HG03558 (cell line): ENCODE measurements around the gene SLC31A1.

Source experiments
- ATAC-seq: cut with Tn5 transposase; IDR thresholded peaks from one replicate; pipeline ENCODE4 v1.9.1; 2021; ENCODE audit warnings: moderate number of reproducible peaks; ENCODE audit not compliant: unreplicated experiment; ENCODE audit errors: extremely low read depth

SLC31A1 gene

GRCh38 chr9:113299800-113300292, 78.5 kb downstream of the SLC31A1 start:
- no peak for ATAC-seq

DNA sequence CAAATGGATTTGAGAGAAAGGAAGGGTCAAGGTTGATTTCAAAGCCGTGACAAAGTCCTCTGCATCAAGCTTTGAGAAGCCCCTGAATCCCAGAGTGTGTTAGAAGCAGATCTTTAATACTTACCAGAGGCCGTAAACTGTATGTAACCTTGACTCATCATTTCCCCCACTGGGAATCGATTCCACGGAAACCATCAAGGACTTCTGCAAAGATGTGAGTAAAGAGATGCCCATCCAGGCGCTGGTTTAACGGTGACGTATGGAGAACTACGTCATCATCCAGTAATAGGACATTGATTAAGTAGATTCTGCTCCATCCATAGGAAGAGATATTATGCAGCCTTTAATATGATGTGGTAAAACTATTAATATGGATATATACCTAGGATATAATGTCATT, 80.2 kb downstream of the SLC31A1 start:
- ATAC-seq = no peak

- no peak for ATAC-seq
Measured at GRCh38 chr9:113302792-113303418, 81.6 kb downstream of the SLC31A1 start, which contains the start of gene RNF183. TSS of gene RNF183 (minus strand) at chr9:113303376. CDS start at chr9:113298184, 5,192 bp downstream.

DNA sequence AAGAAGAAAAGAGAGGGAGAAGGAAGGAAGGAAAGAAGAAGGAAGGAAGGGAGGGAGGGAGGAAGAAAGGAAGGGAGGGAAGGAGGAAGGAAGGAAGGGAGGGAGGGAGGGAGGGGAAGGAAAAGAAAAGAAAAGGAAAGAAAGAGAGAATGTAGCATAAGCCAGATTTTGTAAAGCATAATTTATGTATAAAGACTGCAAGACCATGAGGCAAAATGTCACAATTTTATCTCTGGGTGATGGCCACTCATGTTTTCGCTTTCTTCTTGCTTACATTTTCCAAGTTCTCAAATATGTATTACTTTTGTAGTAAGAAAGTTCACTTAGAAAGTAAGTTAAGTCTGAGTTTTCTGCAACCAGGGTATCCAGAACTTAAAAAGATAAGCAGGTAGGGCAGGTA, 85.2 kb downstream of the SLC31A1 start:
- no peak for ATAC-seq

DNA sequence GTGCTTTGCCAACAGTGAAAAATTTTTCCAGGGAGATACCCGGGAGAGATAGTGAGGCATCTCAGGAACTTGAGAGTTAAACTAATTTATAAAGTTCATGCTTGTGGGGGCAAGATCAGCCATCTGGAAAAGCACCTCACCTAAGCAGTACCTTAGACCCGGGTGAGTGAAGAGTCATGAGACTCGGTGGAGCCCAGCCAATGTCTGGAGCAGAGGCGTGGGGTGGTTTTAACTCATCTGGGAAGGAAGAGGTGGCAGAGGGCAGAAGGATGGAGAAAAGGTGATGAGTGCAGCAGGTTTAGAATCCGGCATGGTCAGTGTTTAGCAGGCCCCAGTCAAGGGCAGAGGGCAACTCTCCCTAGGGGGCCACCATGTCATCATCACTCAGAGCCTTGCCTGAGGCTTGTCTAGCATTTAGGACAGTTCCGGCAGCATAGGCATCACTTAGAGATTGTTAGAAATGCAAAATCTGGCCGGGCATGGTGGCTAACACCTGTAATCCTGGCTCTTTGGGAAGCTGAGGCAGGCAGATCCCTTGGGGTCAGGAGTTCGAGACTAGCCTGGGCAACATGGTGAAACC, 86.1 kb downstream of the SLC31A1 start:
- ATAC-seq = no peak

DNA sequence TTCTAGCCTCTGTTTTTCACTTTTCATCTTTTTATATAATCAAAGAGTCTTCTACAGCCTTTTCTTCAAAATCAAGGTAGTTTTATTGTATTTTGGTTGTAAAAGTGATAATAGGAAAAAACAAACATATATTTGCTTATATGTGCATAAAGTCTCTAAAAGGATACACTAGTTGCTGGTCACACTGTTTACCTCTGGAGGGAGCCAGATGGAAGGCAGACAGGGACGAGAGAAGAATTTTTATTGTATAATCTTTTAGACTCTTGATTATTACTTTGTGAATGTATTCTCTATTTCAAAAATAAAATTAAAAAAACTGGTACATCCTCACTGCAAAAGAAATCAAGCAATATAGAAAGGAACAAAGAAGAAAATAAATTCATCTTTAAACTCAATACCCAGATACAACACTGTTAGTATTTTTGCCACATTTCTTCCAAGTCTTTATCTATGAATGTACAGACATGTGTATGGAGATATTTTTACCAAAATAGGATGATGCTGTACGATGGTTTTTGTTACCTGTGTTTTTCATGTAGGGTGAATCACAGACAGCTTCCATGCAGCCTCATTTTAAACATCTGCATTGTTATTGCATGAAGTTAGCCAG, 88.0 kb downstream of the SLC31A1 start:
- ATAC-seq = no peak

- no peak for ATAC-seq
Measured at GRCh38 chr9:113310538-113310937, 89.2 kb downstream of the SLC31A1 start.

DNA sequence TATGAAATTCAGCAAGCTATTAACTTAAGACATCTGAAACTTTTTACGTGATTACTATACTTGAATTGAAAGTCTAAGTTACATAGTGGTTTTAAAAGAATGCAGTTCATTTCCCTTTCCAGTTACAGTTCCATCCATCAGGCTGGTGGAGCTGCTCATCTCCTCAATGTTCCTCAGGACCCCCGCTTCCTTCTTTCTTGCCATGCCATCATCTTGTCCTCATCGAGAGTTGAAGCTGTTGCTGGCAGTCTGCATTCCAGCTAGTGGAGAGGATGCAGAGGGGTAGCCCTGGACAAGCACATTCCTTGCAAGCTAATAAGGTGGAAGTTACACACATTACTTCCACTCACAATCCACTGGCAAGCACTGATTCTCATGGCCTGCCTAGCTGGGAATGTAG, 90.6 kb downstream of the SLC31A1 start:
- no peak for ATAC-seq

DNA sequence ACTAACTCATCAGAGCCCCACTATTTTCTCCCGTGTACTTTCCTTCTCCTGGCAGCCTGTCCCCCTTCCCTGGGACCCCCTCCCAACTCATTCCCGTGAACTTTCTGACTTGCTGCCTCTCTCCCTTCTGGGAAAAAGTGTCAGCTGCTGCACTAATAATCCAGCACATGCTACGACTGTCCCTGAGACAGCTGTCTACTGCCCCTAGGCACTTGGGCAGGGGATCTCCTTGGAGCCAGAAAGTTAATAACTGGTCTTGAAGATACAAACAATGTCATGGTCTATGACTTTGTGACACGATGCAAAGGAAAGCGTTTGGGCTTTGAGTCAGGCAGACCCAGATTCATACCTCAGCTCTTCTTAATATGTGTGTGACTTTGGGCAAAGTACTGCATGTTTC, 91.9 kb downstream of the SLC31A1 start:
- ATAC-seq = no peak
